HCT116 (cell line): ENCODE measurements around the gene ATP5PD.

ENCODE experiments used
- CBX3 ChIP-seq: IDR thresholded peaks from 2 replicates; pipeline ENCODE4 v1.6.1; 2012; ENCODE audit warnings: low read depth
- CEBPB ChIP-seq: IDR thresholded peaks from 2 replicates; pipeline ENCODE4 v1.6.1; 2012; ENCODE audit warnings: low read depth
- CTCF ChIP-seq, 3 experiments: fragments of 200-600 bp in 1 of 3; sonication (generic) in 1 of 3; IDR thresholded peaks in 2 of 3; conservative IDR thresholded peaks in 1 of 3; 2 replicates each; pipeline ENCODE4 v1.5.1; 2012 to 2017; ENCODE audit warnings: low read depth in 2 of 3, low read length in 2 of 3, antibody characterized with exemption in 1 of 3, borderline replicate concordance in 1 of 3, control low read depth in 1 of 3, mild to moderate bottlenecking in 1 of 3, mixed read lengths in 1 of 3, mixed run types in 1 of 3, moderate library complexity in 1 of 3; ENCODE audit not compliant: insufficient read depth in 1 of 3
- ELF1 ChIP-seq: IDR thresholded peaks from 2 replicates; pipeline ENCODE4 v1.6.1; 2012; ENCODE audit warnings: low read depth, borderline replicate concordance
- EZH2 ChIP-seq: fragments of 200-600 bp; sonication (generic); IDR thresholded peaks from 2 replicates; pipeline ENCODE4 v1.6.1; 2017; ENCODE audit warnings: antibody characterized with exemption, mixed run types
- EZH2phosphoT487 ChIP-seq: fragments of 200-600 bp; IDR thresholded peaks from 2 replicates; pipeline ENCODE4 v1.6.1; 2018; ENCODE audit warnings: antibody characterized with exemption, borderline replicate concordance
- POLR2A ChIP-seq: IDR thresholded peaks from 2 replicates; pipeline ENCODE4 v1.7.0; 2011; ENCODE audit warnings: borderline replicate concordance; ENCODE audit not compliant: insufficient read depth, insufficient read length; ENCODE audit errors: extremely low read depth
- POLR2AphosphoS5 ChIP-seq: IDR thresholded peaks from 2 replicates; pipeline ENCODE4 v1.6.1; 2011; ENCODE audit warnings: mild to moderate bottlenecking, low read depth, low read length, moderate library complexity
- TCF7L2 ChIP-seq: IDR thresholded peaks from 2 replicates; pipeline ENCODE4 v1.7.0; 2011; ENCODE audit warnings: borderline replicate concordance, inconsistent platforms; ENCODE audit not compliant: insufficient read depth, insufficient read length; ENCODE audit errors: extremely low read depth

GRCh38 chr17:75065562-75066151, 18.9 kb upstream of the ATP5PD start:
- TF ChIP-seq POLR2AphosphoS5 (no peak), CTCF (IDR thresholded peaks at IDR 0.05 in 2 of 3, conservative IDR thresholded peaks at IDR 0.05 in 1 of 3; ENCODE audit: borderline replicate concordance in 1 of 3, insufficient read depth in 1 of 3, low read depth in 2 of 3, low read length in 2 of 3) (no peak), ELF1 (no peak), TCF7L2 (no peak), EZH2 (no peak), EZH2phosphoT487 (no peak), CBX3 (no peak), CEBPB (no peak), POLR2A (no peak)
